Activated naive CD4-positive, alpha-beta T cell treated with anti-CD3 and anti-CD28 coated beads for 36 hours (primary cell): ENCODE results near the gene CUL9. TPM values are rescaled to one million over a fixed set of nuclear protein-coding genes. Genes with fewer than 3 reads are reported as not detected.

ENCODE experiments used
- CTCF ChIA-PET: fragments of 350-600 bp; sonication (Branson Sonifier 250); formaldehyde crosslinking; loops from one replicate; lab custom pipeline; 2021; ENCODE audit warnings: antibody characterized with exemption; lab: Charles Lee
- DNase-seq: peaks from one replicate; pipeline ENCODE4 v3.0.0-alpha.2; 2020
- H3K27ac Mint-ChIP-seq: one replicate; pipeline ENCODE4 v1.8.0; 2021; ENCODE audit warnings: mild to moderate bottlenecking, mixed read lengths
- H3K27me3 Mint-ChIP-seq: one replicate; pipeline ENCODE4 v1.8.0; 2021; ENCODE audit warnings: low read depth, mixed read lengths
- H3K36me3 Mint-ChIP-seq: one replicate; pipeline ENCODE4 v1.8.0; 2021; ENCODE audit warnings: low read depth, mixed read lengths
- H3K4me1 Mint-ChIP-seq: one replicate; pipeline ENCODE4 v1.8.0; 2021; ENCODE audit warnings: low read depth, mixed read lengths
- H3K4me3 Mint-ChIP-seq: one replicate; pipeline ENCODE4 v1.8.0; 2021; ENCODE audit warnings: mild to moderate bottlenecking, moderate library complexity, mixed read lengths
- H3K9me3 Mint-ChIP-seq: one replicate; pipeline ENCODE4 v1.8.0; 2021; ENCODE audit warnings: mixed read lengths
- intact Hi-C: fragments of 100-400 bp; cut with micrococcal nuclease; formaldehyde crosslinking; loops from one replicate; pipeline ENCODE4 v1.15.1; 2023
- total RNA-seq, 2 experiments: library from RNA; stranded (reverse); gene quantifications; one replicate each; pipeline ENCODE4 v1.2.3, GENCODE V29; 2021

The CUL9 gene
- total RNA-seq, 2 experiments from 2014 or later = 43.1 to 49.3 TPM

DNA sequence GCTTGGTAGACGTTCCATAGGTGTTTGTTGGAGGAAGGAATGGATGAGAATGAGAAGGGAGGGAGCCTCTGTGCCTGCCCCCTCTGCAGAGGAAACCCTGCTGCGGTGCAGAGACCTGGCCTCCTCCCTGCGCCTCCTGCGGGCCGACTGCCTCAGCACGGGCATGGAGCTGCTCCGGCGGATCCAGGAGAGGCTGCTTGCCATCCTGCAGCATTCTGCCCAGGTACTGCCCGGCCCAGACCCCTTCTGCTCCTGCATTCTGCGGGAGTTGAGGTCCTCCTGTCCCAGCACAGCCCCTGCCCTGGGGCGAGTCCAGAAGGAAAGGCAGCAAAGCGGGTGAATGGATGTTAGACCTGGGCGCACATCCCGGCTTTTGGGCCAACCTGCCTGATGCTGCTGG lies 41.2 kb downstream of the CUL9 start:
- Mint-ChIP-seq H3K9me3 (no peaks in the 10 kb centered on the region), H3K4me3 (no peak overlapping the region), H3K4me1 (peaks cover 58% of the 10 kb centered on the region), H3K36me3 (peaks cover 37% of the 10 kb centered on the region), H3K27me3 (no peaks in the 10 kb centered on the region), H3K27ac (peak overlapping the region; percentile 98)
- intact Hi-C loops = no loop called here
- CTCF ChIA-PET = interaction anchor here (0.6 kb wide), 1 partner anchor 14 kb away, joined by 3 read pairs; no protein-coding TSS in a partner anchor
- no peak for DNase-seq

GRCh38 chr6:43226192-43226851 lies 44.3 kb downstream of the CUL9 start:
- intact Hi-C loops = no loop called here
- CTCF ChIA-PET = interaction anchor here (0.7 to 1.9 kb wide), 3 partner anchors 172 to 281 kb away, joined by 3 to 5 read pairs (median 4); no protein-coding TSS in a partner anchor
- no peak for DNase-seq
- Mint-ChIP-seq H3K27me3 (no peaks in the 10 kb centered on the region), H3K36me3 (peaks cover 37% of the 10 kb centered on the region), H3K9me3 (no peaks in the 10 kb centered on the region), H3K4me1 (peaks cover 61% of the 10 kb centered on the region), H3K27ac (peak overlapping the region; percentile 98), H3K4me3 (no peak overlapping the region)

DNA sequence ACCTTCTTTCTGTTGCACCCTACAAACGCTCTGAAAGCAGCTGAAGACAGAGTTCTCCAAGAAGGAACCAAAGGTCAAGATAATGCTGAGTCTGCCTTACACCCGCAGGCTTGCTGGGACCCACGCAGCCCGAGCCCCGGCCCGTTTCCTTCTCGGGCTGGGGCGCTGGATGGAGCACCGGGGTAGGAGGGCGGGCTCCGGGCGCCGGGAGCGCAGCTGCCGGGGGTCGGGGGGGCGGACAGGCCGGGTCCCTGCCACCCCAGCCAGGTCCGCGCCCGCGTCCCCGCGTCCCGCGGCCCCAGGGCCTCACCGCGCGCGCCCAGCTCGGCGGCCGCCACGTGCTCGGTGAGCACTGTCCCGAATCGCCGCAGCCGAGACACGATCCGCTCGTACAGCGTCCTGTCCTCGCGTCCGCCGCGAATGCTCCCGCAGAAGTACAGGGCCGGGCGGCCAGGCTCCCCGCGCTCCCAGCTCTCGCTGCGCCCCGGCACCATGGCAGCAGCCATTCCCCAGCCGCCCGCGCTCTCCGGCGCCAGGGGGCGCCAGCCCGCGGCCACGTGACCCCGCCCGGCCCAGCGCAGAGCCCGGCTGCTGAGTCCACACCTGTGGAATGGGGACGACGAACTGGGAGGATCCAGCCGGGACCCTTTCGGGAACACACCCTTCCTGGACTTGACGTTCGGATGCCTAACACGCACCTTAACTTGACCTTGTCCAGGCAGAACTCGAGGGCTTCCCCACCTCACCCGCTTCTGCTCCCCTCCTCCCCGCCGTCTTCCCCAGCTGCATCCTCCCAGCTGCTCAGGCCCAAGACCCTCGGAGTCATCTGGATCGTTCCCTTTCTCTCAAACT lies 47.2 kb downstream of the CUL9 start, which contains the start of gene DNPH1:
TSS of gene DNPH1 (minus strand) at position 531 of the 852 bp plus-strand sequence. CDS start at position 506, 25 bp downstream.
- intact Hi-C loops = loop anchor here (1.0 kb wide), 1 partner anchor 18 kb away; no protein-coding TSS in a partner anchor
- Mint-ChIP-seq H3K9me3 (no peaks in the 10 kb centered on the region), H3K4me3 (peak within 1 kb of the TSS; percentile 90), H3K4me1 (peaks cover 41% of the 10 kb centered on the region), H3K27me3 (no peaks in the 10 kb centered on the region), H3K36me3 (peaks cover 28% of the 10 kb centered on the region), H3K27ac (peak within 1 kb of the TSS; percentile 89)
- CTCF ChIA-PET = interaction anchor here (0.5 to 3.8 kb wide), 22 partner anchors 9 to 295 kb away, joined by 3 to 15 read pairs (median 3); partner anchors contain the start of genes CRIP3, PPP2R5D and TTBK1
- DNase-seq = peak; percentile 79

DNA sequence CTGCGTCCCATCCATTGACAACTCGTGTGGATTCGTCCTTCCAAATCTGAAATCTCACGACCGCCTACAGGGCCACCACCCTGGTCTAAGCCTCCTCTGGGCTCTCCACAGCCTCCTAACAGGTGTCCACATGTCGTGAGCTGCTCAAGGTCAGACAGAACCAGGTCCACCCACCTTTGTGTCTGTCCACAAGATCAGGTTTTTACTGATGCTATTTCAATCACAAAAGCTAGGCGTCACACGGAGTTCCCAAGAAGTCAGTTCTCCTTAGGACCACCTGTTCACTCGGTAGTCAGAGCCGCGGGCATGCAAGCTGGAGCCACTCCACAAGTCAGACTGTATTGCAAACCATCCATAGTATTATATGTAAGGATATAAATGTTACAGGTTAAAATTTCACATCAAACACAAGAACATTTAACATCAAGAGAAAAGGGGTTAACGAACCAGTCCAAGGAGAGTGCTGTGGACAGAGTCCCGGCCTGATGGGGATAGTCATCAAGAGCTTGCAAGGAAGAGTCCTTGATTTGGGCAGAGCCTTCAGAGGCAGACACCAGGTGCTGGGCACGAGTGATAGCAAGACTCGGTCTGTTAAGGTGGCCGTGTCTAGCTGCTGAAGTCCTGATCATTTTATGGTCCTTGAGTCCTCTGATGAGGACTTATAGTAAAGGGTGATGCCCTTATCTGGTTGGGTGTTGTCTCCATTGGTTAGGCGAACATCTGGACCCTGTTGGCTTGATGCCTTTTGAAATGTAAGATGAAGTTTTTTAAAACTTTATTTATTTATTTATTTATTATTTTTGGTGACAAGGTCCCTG lies 48.0 kb downstream of the CUL9 start:
- H3K4me3 Mint-ChIP-seq = peak overlapping the region; percentile 84
- DNase-seq = no peak
- peak overlapping the region; percentile 89 for H3K27ac Mint-ChIP-seq
- no peaks in the 10 kb centered on the region for H3K9me3 Mint-ChIP-seq
- intact Hi-C loops = loop anchor here (1.0 kb wide), 1 partner anchor 17 kb away; no protein-coding TSS in a partner anchor
- CTCF ChIA-PET = interaction anchor here (0.6 to 3.8 kb wide), 17 partner anchors 8 to 282 kb away, joined by 3 to 15 read pairs (median 4); partner anchors contain the start of genes CRIP3 and TTBK1
- H3K27me3 Mint-ChIP-seq = no peaks in the 10 kb centered on the region
- H3K36me3 Mint-ChIP-seq = peaks cover 25% of the 10 kb centered on the region
- peaks cover 37% of the 10 kb centered on the region for H3K4me1 Mint-ChIP-seq

- Mint-ChIP-seq H3K4me3 (no peak overlapping the region), H3K27ac (no peak overlapping the region)
Measured at GRCh38 chr6:43231053-43231452, 49.1 kb downstream of the CUL9 start.

GRCh38 chr6:43231735-43232450 lies 49.9 kb downstream of the CUL9 start:
- intact Hi-C loops = no loop called here
- H3K4me3 Mint-ChIP-seq = no peak overlapping the region
- CTCF ChIA-PET = no interaction called here

More at GRCh38 chr6:43231053-43231452, 49.1 kb downstream of the CUL9 start:
- H3K27me3 Mint-ChIP-seq = no peaks in the 10 kb centered on the region
- H3K36me3 Mint-ChIP-seq = peaks cover 17% of the 10 kb centered on the region
- CTCF ChIA-PET = interaction anchor here (2.7 to 3.8 kb wide), 2 partner anchors 77 to 276 kb away, joined by 10 to 14 read pairs; partner anchors contain the start of gene CRIP3
- peaks cover 27% of the 10 kb centered on the region for H3K4me1 Mint-ChIP-seq
- no peak for DNase-seq
- no peaks in the 10 kb centered on the region for H3K9me3 Mint-ChIP-seq
- intact Hi-C loops = no loop called here

GRCh38 chr6:43235841-43236240 lies 53.8 kb downstream of the CUL9 start:
- Mint-ChIP-seq H3K27me3 (peaks cover 6% of the 10 kb centered on the region), H3K4me1 (no peaks in the 10 kb centered on the region), H3K36me3 (no peaks in the 10 kb centered on the region), H3K9me3 (peaks cover 4% of the 10 kb centered on the region), H3K27ac (no peak overlapping the region), H3K4me3 (no peak overlapping the region)
- CTCF ChIA-PET = no interaction called here
- intact Hi-C loops = no loop called here
- DNase-seq = no peak

More at GRCh38 chr6:43231735-43232450, 49.9 kb downstream of the CUL9 start:
- Mint-ChIP-seq H3K4me1 (peaks cover 19% of the 10 kb centered on the region), H3K9me3 (no peaks in the 10 kb centered on the region), H3K27me3 (no peaks in the 10 kb centered on the region), H3K27ac (no peak overlapping the region), H3K36me3 (peaks cover 10% of the 10 kb centered on the region)
- no peak for DNase-seq

- no peaks in the 10 kb centered on the region for H3K4me1 Mint-ChIP-seq
- H3K9me3 Mint-ChIP-seq = peaks cover 4% of the 10 kb centered on the region
- H3K27me3 Mint-ChIP-seq = peaks cover 17% of the 10 kb centered on the region
- no peak overlapping the region for H3K4me3 Mint-ChIP-seq
- H3K27ac Mint-ChIP-seq = no peak overlapping the region
- no peak for DNase-seq
- intact Hi-C loops = no loop called here
- CTCF ChIA-PET = interaction anchor here (1.9 kb wide), 1 partner anchor 10 kb away, joined by 15 read pairs; the partner anchor contains the start of gene DNPH1
- no peaks in the 10 kb centered on the region for H3K36me3 Mint-ChIP-seq
Measured at GRCh38 chr6:43239054-43239453, 57.1 kb downstream of the CUL9 start.

GRCh38 chr6:43240950-43241349 lies 59.0 kb downstream of the CUL9 start:
- no peak overlapping the region for H3K4me3 Mint-ChIP-seq
- CTCF ChIA-PET = interaction anchor here (1.2 kb wide), 1 partner anchor 11 kb away, joined by 8 read pairs; the partner anchor contains the start of gene DNPH1
- intact Hi-C loops = no loop called here

GRCh38 chr6:43241446-43241845 lies 59.5 kb downstream of the CUL9 start:
- H3K27ac Mint-ChIP-seq = no peak overlapping the region
- intact Hi-C loops = no loop called here
- H3K27me3 Mint-ChIP-seq = peaks cover 17% of the 10 kb centered on the region
- H3K36me3 Mint-ChIP-seq = no peaks in the 10 kb centered on the region
- CTCF ChIA-PET = no interaction called here
- peaks cover 4% of the 10 kb centered on the region for H3K9me3 Mint-ChIP-seq
- no peak overlapping the region for H3K4me3 Mint-ChIP-seq
- no peak for DNase-seq
- no peaks in the 10 kb centered on the region for H3K4me1 Mint-ChIP-seq

More at GRCh38 chr6:43240950-43241349, 59.0 kb downstream of the CUL9 start:
- H3K4me1 Mint-ChIP-seq = no peaks in the 10 kb centered on the region
- H3K36me3 Mint-ChIP-seq = no peaks in the 10 kb centered on the region
- no peak for DNase-seq
- H3K27me3 Mint-ChIP-seq = peaks cover 17% of the 10 kb centered on the region
- H3K27ac Mint-ChIP-seq = no peak overlapping the region
- H3K9me3 Mint-ChIP-seq = peaks cover 4% of the 10 kb centered on the region
